ENCODE measurements around the gene LGR5. TPM values are rescaled to one million over a fixed set of nuclear protein-coding genes. Genes with fewer than 3 reads are reported as not detected.
A peak's percentile ranks its signal among the peaks of the same experiment; 100 is the strongest.

Gene LGR5
- total and polyA plus RNA-seq, 8 donors: 0.06 to 0.17 (median 0.11) TPM; not detected in 4

- TF ChIP-seq CTCF (IDR thresholded peaks at IDR 0.05): no peak
- DNase-seq (no peak), FAIRE-seq (no peak), ATAC-seq (peak in 2 of 4 donors; percentile 35 to 50)
- no peaks in the 10 kb centered on the region for H3K9me3 ChIP-seq
- H3K36me3 ChIP-seq: no peaks in the 10 kb centered on the region
- no peak overlapping the region for H3K4me3 ChIP-seq
- no peak overlapping the region for H3K27ac ChIP-seq
- peaks cover 0 to 5% (median 0%) of the 10 kb centered on the region in 4 donors for H3K27me3 ChIP-seq
- WGBS, 2 donors: 59 to 64% methylated on average over 3 of the region's 3 CpGs
- intact Hi-C loops (cut with DNase I): no loop called here
- no peaks in the 10 kb centered on the region for H3K4me1 ChIP-seq
Observed at GRCh38 chr12:71455028-71455737, 15.6 kb downstream of the LGR5 start.

GRCh38 chr12:71456316-71456715 is 16.7 kb downstream of the LGR5 start:
- Histone ChIP-seq H3K36me3 (no peaks in the 10 kb centered on the region), H3K9me3 (no peaks in the 10 kb centered on the region), H3K27ac (no peak overlapping the region), H3K27me3 (peaks cover 0 to 5% (median 0%) of the 10 kb centered on the region in 4 donors), H3K4me1 (no peaks in the 10 kb centered on the region), H3K4me3 (no peak overlapping the region)
- DNase-seq (no peak), FAIRE-seq (no peak), ATAC-seq (no peak)
- intact Hi-C loops (cut with DNase I): no loop called here
- no peak for TF ChIP-seq CTCF (IDR thresholded peaks at IDR 0.05)
- 78 to 91% methylated on average over 2 of the region's 2 CpGs for WGBS, 2 donors

- intact Hi-C loops (cut with DNase I): no loop called here
- Histone ChIP-seq H3K27ac (no peak overlapping the region), H3K4me3 (no peak overlapping the region), H3K27me3 (peaks cover 0 to 5% (median 0%) of the 10 kb centered on the region in 4 donors), H3K4me1 (no peaks in the 10 kb centered on the region), H3K36me3 (no peaks in the 10 kb centered on the region), H3K9me3 (no peaks in the 10 kb centered on the region)
- 85 to 96% methylated on average over 4 of the region's 4 CpGs for WGBS, 2 donors
- DNase-seq (no peak), FAIRE-seq (no peak), ATAC-seq (no peak)
- no peak for TF ChIP-seq CTCF (IDR thresholded peaks at IDR 0.05)
Observed at GRCh38 chr12:71456990-71457389, 17.4 kb downstream of the LGR5 start.

DNA sequence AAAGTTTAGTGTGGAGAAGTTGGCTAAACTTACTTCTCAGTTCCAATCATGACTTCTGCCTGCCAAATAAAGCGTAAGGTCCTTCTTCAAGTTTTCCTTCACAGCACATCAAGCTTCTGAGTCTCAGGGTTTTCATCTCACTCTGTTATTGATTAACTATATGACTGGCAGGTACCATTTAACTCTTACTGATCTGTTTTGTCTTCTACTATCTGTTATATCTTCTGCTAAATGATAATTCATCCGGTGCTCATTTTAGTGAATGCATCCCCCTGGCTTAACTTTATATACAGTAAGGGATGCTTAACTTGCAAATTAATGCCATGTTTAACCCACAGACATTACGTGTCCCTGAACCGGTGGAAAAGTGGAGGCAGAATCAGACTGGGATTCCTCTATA is 20.7 kb downstream of the LGR5 start:
- WGBS, 2 donors: 49 to 51% methylated on average over 4 of the region's 4 CpGs
- H3K27me3 ChIP-seq: peaks cover 0 to 6% (median 0%) of the 10 kb centered on the region in 4 donors
- H3K36me3 ChIP-seq: no peaks in the 10 kb centered on the region
- H3K4me3 ChIP-seq: no peak overlapping the region
- no peaks in the 10 kb centered on the region for H3K9me3 ChIP-seq
- H3K27ac ChIP-seq: no peak overlapping the region
- ATAC-seq (no peak), DNase-seq (no peak), FAIRE-seq (no peak)
- no peak for TF ChIP-seq CTCF (IDR thresholded peaks at IDR 0.05)
- H3K4me1 ChIP-seq: no peaks in the 10 kb centered on the region
- intact Hi-C loops (cut with DNase I): no loop called here

DNA sequence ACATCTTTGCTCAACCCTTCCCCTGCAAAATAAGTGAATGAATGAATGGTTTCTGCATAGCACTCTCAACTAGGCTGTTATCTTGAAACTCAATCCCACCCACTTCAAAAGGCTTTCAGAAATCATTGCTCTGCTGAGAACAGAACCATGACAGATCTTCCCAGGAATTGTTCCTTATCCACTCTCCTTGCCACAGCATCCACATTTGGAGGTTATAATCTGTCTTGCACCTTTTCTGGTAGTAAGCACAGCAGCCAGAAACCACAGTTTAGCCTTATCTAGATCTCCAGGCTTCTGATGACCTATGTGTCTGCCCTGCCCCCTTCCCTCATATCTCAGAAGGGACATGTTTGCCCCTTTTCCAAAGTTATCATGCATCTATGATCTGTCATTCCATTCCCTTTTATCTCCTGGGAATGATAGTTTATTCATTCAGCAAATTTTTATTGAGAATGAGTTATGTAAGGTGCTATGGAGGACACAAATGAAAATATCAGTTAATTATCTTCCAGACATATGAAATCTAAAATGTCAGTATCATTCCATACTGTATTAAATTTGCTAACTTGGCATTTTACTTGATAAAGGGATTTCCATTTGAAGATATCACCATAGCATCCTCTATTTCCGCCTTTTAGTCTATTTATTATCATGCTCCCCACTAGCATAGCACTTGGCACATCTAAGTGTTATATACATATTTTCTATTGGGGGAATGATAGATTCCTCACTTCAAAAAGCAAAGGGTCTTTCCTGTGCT is 21.4 kb downstream of the LGR5 start:
- Histone ChIP-seq H3K36me3 (no peaks in the 10 kb centered on the region), H3K4me1 (no peaks in the 10 kb centered on the region), H3K27me3 (peaks cover 0 to 6% (median 0%) of the 10 kb centered on the region in 4 donors), H3K27ac (no peak overlapping the region), H3K4me3 (no peak overlapping the region), H3K9me3 (no peaks in the 10 kb centered on the region)
- ATAC-seq (no peak), DNase-seq (no peak), FAIRE-seq (no peak)
- WGBS, 2 donors: 82 to 97% methylated on average over 1 of the region's 1 CpG
- TF ChIP-seq CTCF (IDR thresholded peaks at IDR 0.05): no peak
- intact Hi-C loops (cut with DNase I): no loop called here
